WTC11 (cell line): ENCODE data around the gene IFIT3. TPM values are rescaled to one million over a fixed set of nuclear protein-coding genes. Genes with fewer than 3 reads are reported as not detected.

Experiments used
- ATAC-seq: fragments of 200-7000 bp; cut with Tn5 transposase; 2 replicates; pipeline ENCODE4 v1.10.0; 2021; ENCODE audit warnings: mild to moderate bottlenecking, moderate library complexity
- CTCF ChIA-PET: fragments of 300-600 bp; sonication (Branson Sonifier 250); formaldehyde crosslinking; loops from one replicate; lab custom pipeline; 2021; ENCODE audit warnings: antibody characterized with exemption; lab: Charles Lee
- POLR2A ChIA-PET: fragments of 350-600 bp; sonication (Branson Sonifier 250); formaldehyde crosslinking; loops from one replicate; lab custom pipeline; 2021; ENCODE audit warnings: antibody characterized with exemption; lab: Charles Lee
- DNase-seq: peaks from one replicate; pipeline ENCODE4 v3.0.0; 2021; ENCODE audit warnings: low spot score
- H3K27ac Mint-ChIP-seq: 2 replicates; pipeline ENCODE4 v1.8.0; 2021; ENCODE audit warnings: mixed read lengths
- H3K27me3 Mint-ChIP-seq: 2 replicates; pipeline ENCODE4 v1.8.0; 2021; ENCODE audit warnings: low read depth, mild to moderate bottlenecking, moderate library complexity, mixed read lengths
- H3K36me3 Mint-ChIP-seq: 2 replicates; pipeline ENCODE4 v1.8.0; 2021; ENCODE audit warnings: mixed read lengths
- H3K4me1 Mint-ChIP-seq: 2 replicates; pipeline ENCODE4 v1.8.0; 2022; ENCODE audit warnings: mixed read lengths
- H3K4me3 Mint-ChIP-seq: 2 replicates; pipeline ENCODE4 v1.8.0; 2021; ENCODE audit warnings: mild to moderate bottlenecking, moderate library complexity, mixed read lengths
- H3K9me3 Mint-ChIP-seq: 2 replicates; pipeline ENCODE4 v1.8.0; 2021; ENCODE audit warnings: mixed read lengths
- AFF4 ChIP-seq: sonication (generic); formaldehyde crosslinking; IDR thresholded peaks from 2 replicates; pipeline ENCODE4 v1.8.1; 2023; ENCODE audit warnings: mild to moderate bottlenecking, missing genetic modification reagents, borderline replicate concordance
- ATF6 ChIP-seq: sonication (generic); formaldehyde crosslinking; IDR thresholded peaks from 2 replicates; pipeline ENCODE4 v1.8.1; 2023; ENCODE audit warnings: mild to moderate bottlenecking, missing genetic modification reagents
- CDX4 ChIP-seq: fragments of 250-450 bp; sonication (Bioruptor Pico); IDR thresholded peaks from 2 replicates; pipeline ENCODE4 v1.9.0; 2021; ENCODE audit warnings: moderate library complexity, mild to moderate bottlenecking, inconsistent platforms, borderline replicate concordance
- CTCF ChIP-seq: fragments of 200-600 bp; IDR thresholded peaks from 2 replicates; pipeline ENCODE4 v1.8.0; 2022; ENCODE audit warnings: antibody characterized with exemption
- E2F1 ChIP-seq: sonication (generic); formaldehyde crosslinking; IDR thresholded peaks from 2 replicates; pipeline ENCODE4 v1.8.0; 2022; ENCODE audit warnings: mild to moderate bottlenecking, missing genetic modification reagents
- GRHL2 ChIP-seq: fragments of 250-450 bp; sonication (Bioruptor Pico); IDR thresholded peaks from 2 replicates; pipeline ENCODE4 v1.8.0; 2022; ENCODE audit warnings: mild to moderate bottlenecking, moderate library complexity; ENCODE audit not compliant: insufficient replicate concordance, severe bottlenecking
- HMGXB4 ChIP-seq: sonication (generic); formaldehyde crosslinking; IDR thresholded peaks from 2 replicates; pipeline ENCODE4 v1.8.1; 2023; ENCODE audit warnings: mild to moderate bottlenecking, moderate library complexity, missing genetic modification reagents
- JUN ChIP-seq: sonication (generic); formaldehyde crosslinking; IDR thresholded peaks from 2 replicates; pipeline ENCODE4 v1.8.0; 2023; ENCODE audit warnings: mild to moderate bottlenecking, missing genetic modification reagents
- NFE2L1 ChIP-seq: sonication (generic); formaldehyde crosslinking; IDR thresholded peaks from 2 replicates; pipeline ENCODE4 v1.8.1; 2023; ENCODE audit warnings: missing genetic modification reagents
- NR1H2 ChIP-seq: sonication (generic); formaldehyde crosslinking; IDR thresholded peaks from 2 replicates; pipeline ENCODE4 v1.9.0; 2021; ENCODE audit warnings: mild to moderate bottlenecking, moderate library complexity, missing genetic modification reagents
- PRDM15 ChIP-seq: sonication (generic); formaldehyde crosslinking; IDR thresholded peaks from 2 replicates; pipeline ENCODE4 v1.8.0; 2022; ENCODE audit warnings: missing genetic modification reagents
- SMAD4 ChIP-seq: sonication (generic); formaldehyde crosslinking; IDR thresholded peaks from 2 replicates; pipeline ENCODE4 v1.8.0; 2022; ENCODE audit warnings: mild to moderate bottlenecking, missing genetic modification reagents
- STAT6 ChIP-seq: sonication (generic); formaldehyde crosslinking; conservative IDR thresholded peaks from 2 replicates; pipeline ENCODE4 v1.8.1; 2023; ENCODE audit warnings: mild to moderate bottlenecking, low read depth, missing genetic modification reagents, moderate library complexity
- TEAD1 ChIP-seq: sonication (generic); formaldehyde crosslinking; IDR thresholded peaks from 2 replicates; pipeline ENCODE4 v1.8.0; 2022; ENCODE audit warnings: mild to moderate bottlenecking, missing genetic modification reagents
- USF2 ChIP-seq: sonication (generic); formaldehyde crosslinking; IDR thresholded peaks from 2 replicates; pipeline ENCODE4 v1.8.1; 2023; ENCODE audit warnings: mild to moderate bottlenecking, missing genetic modification reagents, moderate library complexity
- ZNF671 ChIP-seq: fragments of 250-450 bp; sonication (Bioruptor Pico); IDR thresholded peaks from 2 replicates; pipeline ENCODE4 v1.8.0; 2021; ENCODE audit warnings: mild to moderate bottlenecking
- total RNA-seq: library from RNA; stranded (reverse); gene quantifications from 3 replicates; pipeline ENCODE4 v1.2.3, GENCODE V29; 2021

IFIT3 gene
- total RNA-seq, 1 experiment from 2014 or later: 0.42 TPM

GRCh38 chr10:89283025-89283935 lies 44.5 kb upstream of the IFIT3 start:
- CTCF ChIA-PET: interaction anchor here (2.4 kb wide), 1 partner anchor 86 kb away, joined by 9 read pairs; no protein-coding TSS in a partner anchor
- peak; percentile 68 for ATAC-seq
- DNase-seq: no peak
- Mint-ChIP-seq H3K9me3 (peaks cover 18% of the 10 kb centered on the region), H3K36me3 (peaks cover 18% of the 10 kb centered on the region), H3K27me3 (no peaks in the 10 kb centered on the region), H3K4me3 (no peak overlapping the region), H3K27ac (peak overlapping the region; percentile 12; the same call in 1 of the 2 replicates), H3K4me1 (peaks cover 23% of the 10 kb centered on the region)
- POLR2A ChIA-PET: no interaction called here
- TF ChIP-seq STAT6 (CRISPR knock-in tag) (no peak), HMGXB4 (CRISPR knock-in tag) (no peak), E2F1 (CRISPR knock-in tag) (no peak), TEAD1 (CRISPR knock-in tag) (no peak), NFE2L1 (CRISPR knock-in tag) (no peak), GRHL2 (CRISPR knock-in tag) (no peak), USF2 (CRISPR knock-in tag) (no peak), ZNF671 (CRISPR knock-in tag) (no peak), NR1H2 (CRISPR knock-in tag) (no peak), AFF4 (no peak), ATF6 (CRISPR knock-in tag) (no peak), CTCF (no peak), PRDM15 (no peak), CDX4 (no peak), JUN (CRISPR knock-in tag) (no peak), SMAD4 (CRISPR knock-in tag) (no peak)
